GM19397 (cell line): ENCODE measurements around the gene CYP8B1.

Experiments used
- ATAC-seq: cut with Tn5 transposase; IDR thresholded peaks from one replicate; pipeline ENCODE4 v1.9.1; 2021; ENCODE audit warnings: mild to moderate bottlenecking, moderate library complexity; ENCODE audit not compliant: unreplicated experiment

CYP8B1 gene, protein sequence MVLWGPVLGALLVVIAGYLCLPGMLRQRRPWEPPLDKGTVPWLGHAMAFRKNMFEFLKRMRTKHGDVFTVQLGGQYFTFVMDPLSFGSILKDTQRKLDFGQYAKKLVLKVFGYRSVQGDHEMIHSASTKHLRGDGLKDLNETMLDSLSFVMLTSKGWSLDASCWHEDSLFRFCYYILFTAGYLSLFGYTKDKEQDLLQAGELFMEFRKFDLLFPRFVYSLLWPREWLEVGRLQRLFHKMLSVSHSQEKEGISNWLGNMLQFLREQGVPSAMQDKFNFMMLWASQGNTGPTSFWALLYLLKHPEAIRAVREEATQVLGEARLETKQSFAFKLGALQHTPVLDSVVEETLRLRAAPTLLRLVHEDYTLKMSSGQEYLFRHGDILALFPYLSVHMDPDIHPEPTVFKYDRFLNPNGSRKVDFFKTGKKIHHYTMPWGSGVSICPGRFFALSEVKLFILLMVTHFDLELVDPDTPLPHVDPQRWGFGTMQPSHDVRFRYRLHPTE

DNA sequence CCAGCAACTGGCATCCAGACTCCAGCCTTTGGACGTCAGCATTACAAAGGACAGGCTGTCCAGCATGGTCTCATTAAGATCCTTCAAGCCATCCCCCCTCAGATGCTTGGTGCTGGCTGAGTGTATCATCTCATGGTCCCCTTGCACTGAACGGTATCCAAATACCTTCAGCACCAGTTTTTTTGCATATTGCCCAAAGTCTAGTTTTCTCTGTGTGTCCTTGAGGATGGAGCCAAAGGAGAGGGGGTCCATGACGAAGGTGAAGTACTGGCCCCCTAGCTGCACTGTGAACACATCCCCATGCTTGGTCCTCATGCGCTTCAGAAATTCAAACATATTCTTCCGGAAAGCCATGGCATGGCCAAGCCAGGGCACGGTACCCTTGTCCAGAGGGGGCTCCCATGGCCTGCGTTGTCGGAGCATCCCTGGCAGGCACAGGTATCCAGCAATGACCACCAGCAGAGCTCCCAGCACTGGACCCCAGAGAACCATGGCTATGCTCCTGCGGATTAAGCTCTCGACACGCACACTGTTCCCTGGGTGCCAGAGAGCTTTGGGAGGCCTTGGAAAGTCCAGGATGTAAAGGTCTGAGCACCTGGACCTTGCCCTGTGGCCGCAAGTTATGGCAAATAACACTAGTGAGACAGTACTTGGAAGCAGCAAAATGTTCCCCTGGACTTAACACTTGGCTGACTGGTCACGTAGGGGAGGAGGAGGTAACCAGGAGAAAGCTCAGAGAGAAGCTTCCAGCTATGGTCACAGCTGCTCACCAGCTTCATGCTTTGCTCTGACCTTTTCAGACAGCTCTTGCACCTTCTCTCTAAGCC lies at the start of gene CYP8B1:
Gene CYP8B1 (minus strand): TSS at position 555 of the 827 bp plus-strand sequence. CDS start 63 bp downstream, at position 492.
- ATAC-seq, result no peak

DNA sequence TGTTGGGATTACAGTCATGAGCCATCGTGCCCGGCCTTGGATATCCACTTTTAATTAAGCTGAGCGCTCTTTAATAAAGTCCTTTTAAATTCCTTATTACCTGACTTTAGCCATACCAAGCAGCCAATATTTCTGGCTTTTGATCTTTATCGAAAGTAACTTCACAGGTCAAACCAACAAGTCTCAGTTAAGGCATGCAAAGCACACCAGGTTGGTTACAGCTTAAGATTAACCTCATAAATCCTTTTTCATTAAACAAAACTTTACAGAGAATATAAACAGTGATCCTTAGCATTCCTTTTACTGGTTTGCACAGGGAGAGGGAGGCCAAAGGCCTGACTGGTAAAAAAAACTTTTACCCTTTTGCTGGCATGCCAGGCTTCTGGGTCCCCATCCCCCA lies 47.9 kb upstream of the CYP8B1 start:
- no peak for ATAC-seq

DNA sequence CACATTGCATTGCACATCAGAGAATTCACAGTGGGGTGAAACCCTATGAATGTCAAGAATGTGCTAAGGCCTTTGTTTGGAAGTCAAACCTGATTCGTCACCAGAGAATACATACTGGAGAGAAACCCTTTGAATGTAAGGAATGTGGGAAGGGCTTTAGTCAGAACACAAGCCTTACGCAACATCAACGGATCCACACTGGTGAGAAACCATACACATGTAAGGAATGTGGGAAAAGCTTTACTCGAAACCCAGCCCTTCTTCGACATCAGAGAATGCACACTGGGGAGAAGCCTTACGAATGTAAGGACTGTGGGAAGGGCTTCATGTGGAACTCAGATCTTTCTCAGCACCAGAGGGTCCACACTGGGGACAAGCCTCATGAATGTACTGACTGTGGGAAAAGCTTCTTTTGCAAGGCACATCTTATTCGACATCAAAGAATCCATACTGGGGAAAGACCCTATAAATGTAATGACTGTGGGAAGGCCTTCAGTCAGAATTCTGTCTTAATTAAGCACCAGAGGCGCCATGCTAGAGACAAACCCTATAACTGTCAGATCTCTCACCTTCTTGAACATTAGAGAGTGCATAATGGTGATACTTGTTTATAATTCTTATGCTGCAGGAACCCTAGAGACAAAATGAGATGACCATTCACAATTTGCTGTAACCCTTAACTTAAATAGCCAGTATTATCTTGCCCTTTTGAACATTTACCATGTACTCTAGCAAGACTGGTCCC lies 39.3 kb upstream of the CYP8B1 start:
- ATAC-seq, result no peak

DNA sequence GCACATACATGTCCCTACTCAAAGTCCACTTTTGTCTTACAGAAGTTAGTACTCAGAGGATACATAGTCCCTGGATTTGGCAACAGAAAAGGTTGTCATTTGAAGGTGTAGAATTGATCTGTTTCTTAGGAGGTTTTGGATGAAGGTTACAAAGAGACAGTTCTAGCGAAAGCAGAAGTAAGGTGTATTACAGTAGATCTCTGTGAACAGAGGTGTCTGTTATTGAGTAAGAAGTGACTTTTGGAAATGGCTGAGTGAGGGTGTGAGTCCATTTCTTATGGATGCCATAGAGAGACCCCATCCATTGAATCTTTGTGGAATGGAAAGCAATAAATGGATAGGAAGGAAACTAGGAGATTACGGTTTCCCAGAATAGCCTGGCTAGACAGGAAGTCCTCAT lies 35.9 kb upstream of the CYP8B1 start:
- ATAC-seq, result no peak

DNA sequence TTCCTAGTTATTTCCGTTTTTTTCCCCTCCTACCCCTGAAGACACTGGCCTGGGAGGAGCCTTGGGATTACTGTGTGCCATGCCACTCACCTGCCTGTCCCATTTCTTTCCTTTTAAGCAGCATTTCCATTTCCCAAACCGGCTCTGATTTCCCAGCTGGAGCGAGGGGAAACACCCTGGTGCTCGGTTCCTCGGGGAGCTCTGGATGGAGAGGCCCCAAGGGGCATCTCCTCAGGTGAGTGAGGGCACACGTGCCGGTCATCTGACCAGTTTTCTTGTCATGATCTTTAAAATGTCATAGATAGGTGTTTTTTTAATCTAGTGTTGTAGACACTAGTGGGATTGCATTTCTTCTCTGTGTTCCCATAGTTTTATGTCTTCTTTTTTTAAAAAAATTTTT lies 33.0 kb upstream of the CYP8B1 start:
- ATAC-seq, result no peak

DNA sequence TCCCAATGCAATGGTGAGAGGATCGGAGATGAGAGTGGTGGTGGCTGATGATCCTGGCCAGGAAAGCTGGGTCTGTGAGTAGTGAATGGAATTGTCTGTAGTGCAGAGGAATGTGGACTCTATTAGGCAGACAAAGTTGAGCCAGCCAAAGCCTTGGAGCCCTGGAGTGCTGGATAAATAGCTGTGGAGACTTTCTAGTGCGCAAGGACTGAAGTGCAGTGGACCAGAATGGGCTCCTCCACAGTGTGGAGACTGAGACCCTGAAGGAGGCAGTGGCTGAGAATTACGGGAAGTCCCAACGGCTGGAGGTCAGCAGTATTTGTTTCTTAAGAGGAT lies 31.1 kb upstream of the CYP8B1 start:
- ATAC-seq, result no peak

DNA sequence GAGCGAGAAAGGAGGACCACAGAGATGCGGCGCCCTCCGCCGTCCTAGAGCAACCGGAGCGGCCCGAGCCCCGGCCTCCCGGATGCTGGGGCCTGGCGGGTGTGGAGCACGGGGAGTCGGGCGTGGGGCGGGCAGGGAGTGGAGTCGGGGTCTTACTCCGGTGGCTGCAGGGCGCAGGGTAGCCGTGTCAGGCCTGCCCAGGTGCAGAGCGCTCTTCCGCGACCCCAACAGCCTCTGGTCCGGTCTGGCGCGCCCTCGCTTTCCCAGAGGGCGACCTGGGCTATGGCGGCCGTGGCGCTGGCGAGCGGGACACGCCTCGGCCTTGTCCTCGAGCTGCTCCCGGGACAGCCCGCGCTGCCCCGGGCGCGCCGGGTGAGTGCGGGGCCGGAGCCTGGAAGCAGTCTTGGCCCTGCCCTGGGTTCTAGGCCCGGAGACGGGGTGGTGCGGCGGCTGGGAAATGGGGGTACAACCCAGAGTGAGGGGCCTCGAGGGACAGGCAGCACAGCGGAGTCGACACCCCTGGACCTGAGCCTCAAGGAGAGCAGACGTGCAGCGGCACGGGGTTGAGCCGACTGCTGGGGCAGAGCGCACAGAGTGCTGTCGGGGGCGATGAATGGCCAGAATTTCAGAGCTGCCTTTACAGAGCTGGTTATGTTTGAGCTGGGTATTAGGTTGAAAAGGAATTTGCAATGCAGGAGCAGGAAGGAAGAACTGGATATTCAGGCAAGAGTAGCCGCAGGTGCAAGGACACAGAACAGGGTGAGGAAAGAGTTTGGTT lies 30.6 kb upstream of the CYP8B1 start, which contains the start of gene ZNF662:
Gene ZNF662 (plus strand): TSS at position 73 of the 778 bp plus-strand sequence. CDS start 1,973 bp downstream, outside the sequence.
- no peak for ATAC-seq

DNA sequence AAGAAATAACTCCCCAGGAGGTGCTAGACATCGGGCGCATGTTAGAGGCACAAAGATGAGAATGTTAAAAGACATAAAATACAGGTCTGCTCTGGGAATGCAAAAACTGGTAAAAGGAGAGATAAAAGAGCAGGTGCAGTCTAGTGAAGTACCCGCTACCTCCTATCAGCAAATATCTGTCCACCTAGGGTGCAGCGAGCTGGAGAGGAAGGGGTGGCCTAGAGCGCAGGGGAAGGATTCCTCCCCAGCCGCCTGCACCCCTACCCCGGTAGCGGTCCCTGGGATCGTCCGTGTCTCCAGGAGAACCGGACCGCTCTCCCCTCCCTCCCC lies 30.0 kb upstream of the CYP8B1 start:
- no peak for ATAC-seq

DNA sequence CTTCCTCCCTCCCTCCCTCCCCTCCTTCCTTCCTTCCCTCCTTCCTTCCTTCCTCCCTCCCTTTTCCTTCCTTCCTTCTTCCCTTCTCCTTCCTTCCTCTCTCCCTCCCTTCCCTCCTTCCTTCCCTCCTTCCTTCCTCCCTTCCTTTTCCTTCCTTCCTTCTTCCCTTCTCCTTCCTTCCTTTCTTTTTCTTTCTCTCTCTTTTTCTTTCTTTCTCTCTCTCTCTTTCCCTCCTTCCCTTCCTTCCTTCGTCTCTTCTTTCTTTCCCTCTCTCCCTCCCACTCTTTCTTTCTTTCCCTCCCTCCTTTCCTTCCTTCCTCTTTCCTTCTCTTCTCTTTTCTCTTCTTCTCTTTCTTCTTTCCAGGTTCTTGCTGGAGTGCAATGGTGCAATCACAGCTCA lies 28.4 kb upstream of the CYP8B1 start:
- ATAC-seq, result no peak

DNA sequence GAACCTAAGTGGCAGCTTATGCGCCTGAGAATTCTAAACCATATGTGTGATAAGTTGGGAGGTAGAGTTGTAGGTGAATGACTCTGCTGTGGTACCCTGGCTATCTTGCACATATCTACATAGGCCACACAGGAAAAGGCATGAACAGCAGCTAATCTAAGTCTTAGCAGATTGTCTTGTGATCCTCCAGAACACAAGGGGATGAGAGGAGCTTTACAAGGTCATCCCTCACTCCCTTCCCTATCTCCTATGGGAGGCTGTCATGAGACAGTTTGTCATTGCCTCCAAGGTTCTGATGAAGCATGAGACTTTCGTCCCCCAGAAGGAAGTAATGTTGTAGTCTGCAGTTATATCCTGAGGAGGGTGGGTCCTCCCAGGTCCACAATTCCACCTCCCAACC lies 26.6 kb upstream of the CYP8B1 start:
- no peak for ATAC-seq

DNA sequence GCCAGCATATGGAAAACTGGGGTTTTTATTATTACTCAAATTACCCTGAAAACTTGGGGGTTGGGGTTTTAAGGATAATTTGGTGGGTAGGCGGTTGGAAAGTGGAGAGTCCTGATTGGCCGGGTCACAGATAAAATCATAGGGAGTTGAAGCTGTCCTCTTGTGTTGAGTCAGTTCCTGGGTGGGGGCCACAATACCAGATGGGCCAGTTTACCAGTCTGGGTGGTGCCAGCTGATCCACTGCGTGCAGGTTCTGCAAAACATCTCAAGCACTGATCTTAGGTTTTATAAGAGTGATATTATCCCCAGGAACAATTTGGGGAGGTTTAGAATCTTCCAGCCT lies 25.4 kb upstream of the CYP8B1 start:
- no peak for ATAC-seq

DNA sequence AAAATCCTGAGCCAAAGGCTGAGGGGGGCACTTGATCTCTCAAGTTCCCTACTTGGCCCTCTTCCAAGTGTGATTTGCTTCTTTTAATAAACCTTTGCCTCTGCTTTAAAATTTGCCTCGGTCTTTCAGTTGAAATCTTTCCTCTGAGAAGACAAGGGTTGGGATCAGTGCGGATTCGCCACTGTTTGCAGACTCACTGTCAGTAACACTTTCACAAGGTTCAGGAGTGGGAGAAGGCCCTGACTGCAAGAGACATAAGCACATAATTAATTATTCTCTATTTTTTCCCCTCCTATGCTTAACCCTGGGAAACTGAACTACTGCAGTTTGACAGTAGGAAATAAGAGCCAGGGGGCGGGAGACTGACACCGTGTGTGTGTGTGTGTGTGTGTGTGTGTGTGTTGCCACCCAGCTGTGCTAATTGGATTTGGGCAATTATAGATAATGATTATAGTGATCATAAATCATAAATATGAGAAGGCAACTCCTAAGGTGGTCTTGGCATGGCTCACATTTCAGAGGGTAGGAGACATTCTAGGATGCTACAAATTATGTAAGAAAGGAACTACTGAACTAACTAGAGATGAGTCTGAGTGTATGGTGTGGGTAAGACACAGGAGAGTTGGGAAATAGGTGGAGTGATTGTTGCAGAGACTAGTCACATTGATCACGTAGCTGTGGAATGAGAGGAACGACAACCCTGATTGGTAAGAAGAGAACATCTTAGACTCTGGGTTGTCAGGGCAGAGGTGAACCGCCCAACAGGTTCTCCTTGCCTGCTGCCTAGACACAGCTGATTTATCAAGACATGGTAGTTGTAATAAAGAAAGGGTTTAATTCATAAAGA lies 24.8 kb upstream of the CYP8B1 start:
- ATAC-seq, result no peak

DNA sequence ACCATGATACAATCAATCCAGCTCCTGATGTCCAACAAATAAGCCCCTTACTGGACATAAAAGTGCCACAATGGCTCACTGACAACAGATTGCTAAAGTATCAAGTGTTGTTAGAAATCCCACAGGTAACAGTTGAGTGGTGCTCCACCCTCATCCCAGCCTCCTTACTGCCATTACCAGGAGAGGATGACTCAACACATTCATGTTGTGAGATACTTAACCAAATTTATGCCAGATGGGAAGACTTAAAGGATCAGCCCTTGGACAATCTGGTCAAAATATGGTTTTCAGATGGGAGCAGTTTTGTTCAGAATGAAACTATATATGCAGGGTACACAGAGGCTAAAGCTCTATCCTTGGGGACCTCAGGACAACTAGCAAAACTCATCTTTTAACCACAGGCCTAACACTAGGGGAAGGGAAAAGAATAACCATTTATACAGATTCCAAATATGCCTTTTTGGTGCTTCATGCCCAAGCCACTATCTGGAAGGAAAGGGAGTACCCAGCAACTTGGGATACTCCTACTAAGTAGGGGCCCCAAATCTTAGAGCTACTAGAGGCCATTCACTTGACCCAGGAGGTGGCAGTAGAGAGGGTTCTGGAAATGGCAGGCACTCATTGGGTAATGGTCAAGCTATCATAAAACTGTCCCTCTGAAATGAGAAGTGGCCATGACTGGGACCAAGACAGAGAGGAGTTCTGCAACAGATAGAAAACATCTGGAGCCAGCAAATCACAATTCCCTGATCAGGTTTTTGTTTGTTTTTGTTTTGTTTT lies 23.4 kb upstream of the CYP8B1 start:
- ATAC-seq, result no peak

DNA sequence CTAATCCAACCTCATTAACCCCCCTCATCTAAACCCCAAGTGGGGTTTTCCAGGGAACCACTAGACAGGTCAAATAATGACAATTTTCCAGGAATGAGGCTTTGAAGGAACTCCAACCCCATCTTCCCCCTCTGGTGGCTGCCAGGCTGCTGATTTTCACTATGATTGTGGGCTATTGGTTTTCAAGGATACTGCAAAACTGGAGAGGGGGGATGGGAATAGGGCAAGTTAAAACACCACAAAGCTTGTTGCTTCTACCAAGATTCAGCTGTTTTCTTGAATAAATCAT lies 19.8 kb upstream of the CYP8B1 start:
- no peak for ATAC-seq

DNA sequence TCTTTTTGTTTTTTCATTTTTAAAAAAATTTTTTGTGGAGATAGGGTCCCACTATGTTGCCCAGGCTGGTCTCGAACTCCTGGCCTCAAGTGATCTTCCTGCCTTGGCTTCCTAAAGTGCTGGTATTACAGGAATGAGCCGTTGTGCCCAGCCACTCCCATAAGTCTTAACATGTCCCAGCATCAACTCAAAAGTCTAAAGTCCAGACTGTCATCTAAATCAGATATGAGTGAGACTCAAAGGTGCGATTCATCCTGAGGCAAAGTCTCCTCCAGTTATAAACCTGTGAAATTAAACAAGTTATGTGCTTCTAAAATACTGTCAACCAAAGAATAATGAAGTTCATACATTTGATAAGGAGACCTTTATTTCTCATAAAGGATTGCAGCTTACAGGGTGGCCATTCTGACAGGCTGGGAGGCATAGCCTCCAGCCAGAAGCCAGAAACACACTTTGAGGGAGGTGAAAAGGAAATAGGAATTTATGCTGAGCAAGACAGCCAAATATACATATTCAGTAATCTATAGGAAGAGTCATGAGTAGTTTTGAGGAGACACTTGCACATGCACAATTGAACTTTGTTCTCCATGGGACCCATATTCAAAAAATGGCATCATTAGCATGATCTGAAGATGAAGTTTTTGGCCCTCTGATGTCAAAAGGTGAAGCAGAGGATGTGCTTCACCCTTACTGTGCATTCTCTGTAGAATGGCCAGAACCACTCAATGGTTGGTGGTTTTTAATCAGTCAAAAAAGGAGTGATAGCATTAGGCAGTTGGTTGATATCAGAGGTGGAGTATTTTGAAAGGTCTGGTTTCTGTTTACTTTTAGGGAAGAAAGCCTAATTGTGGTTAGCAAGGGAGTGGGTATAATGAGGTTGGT lies 19.3 kb upstream of the CYP8B1 start:
- ATAC-seq, result no peak

DNA sequence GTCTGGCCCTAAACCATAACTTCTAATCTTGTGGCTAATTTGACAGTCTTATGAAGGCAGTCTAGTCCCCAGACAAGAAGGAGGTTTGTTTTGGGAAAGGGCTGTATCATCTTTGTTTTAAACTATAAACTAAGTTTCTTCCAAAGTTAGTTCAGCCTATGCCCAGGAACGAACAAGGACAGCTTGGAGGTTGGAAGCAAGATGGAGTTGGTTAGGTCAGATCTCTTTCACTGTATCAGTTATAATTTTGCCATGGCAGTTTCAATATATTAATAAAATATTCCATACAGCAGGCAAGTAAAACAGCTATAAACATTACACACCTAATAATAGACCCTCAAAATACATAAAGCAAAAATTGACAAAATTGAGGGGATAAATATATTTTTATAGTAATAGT lies 17.1 kb upstream of the CYP8B1 start:
- ATAC-seq, result no peak

DNA sequence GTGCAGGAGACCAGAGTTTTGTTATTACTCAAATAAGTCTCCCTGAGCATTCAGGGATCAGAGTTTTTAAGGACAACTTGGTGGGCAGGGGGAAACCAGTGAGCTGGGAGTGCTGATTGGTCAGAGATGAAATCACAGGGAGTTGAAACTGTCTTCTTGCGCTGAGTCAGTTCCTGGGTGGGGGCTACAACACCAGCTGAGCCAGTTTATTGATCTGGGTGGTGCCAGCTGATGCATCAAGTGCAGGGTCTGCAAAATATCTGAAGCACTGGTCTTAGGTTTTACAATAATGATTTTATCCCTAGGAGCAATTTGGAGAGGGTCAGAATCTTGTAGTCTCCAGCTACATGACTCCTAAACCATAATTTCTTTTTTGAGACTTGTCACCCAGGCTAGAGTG lies 16.5 kb upstream of the CYP8B1 start:
- no peak for ATAC-seq

DNA sequence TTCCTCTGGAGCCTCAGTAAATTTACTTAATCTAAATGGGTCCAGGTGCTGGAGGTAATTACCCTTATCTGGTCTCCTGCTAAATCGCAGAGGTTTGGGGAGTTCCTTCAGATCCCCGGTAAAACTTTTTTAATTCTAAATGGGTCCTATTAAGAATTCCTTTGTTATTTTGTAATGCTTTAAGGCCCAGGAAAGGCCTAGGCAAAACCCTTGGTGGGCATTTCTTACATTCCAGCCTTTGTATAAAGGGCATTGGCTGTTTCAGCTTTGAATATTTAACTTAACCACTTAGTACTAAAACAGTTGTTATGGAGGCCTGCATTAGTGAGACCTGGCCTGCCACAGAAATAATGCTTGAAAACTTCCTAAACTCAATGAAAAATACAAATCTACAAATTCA lies 15.4 kb upstream of the CYP8B1 start:
- ATAC-seq, result no peak
